ENCODE measurements around the gene AIPL1.
A peak's percentile ranks its signal among the peaks of the same experiment; 100 is the strongest.
"Not testable (repeated sequence)": the region's sequence is repeated elsewhere in the genome, so short reads cannot be mapped to it uniquely, and the experiment has no call there.

AIPL1 gene

GRCh38 chr17:6435051-6435450, at the start of gene AIPL1:
Gene AIPL1 (minus strand): TSS chr17:6435121. CDS start chr17:6435104, 17 bp downstream.
- DNase-seq = no peak

GRCh38 chr17:6483507-6483906, 48.6 kb upstream of the AIPL1 start:
- no peak for DNase-seq

- not testable (repeated sequence) for DNase-seq
Observed at GRCh38 chr17:6482796-6483195, 47.9 kb upstream of the AIPL1 start.

- no peak for DNase-seq
Observed at GRCh38 chr17:6482105-6482455, 47.2 kb upstream of the AIPL1 start.

GRCh38 chr17:6480303-6480675, 45.4 kb upstream of the AIPL1 start:
- no peak for DNase-seq

- DNase-seq = no peak
Observed at GRCh38 chr17:6479622-6480302, 44.8 kb upstream of the AIPL1 start.

- DNase-seq = no peak
Observed at GRCh38 chr17:6478486-6478885, 43.6 kb upstream of the AIPL1 start.

GRCh38 chr17:6477831-6478383, 43.0 kb upstream of the AIPL1 start:
- DNase-seq = no peak

- no peak for DNase-seq
Observed at GRCh38 chr17:6476810-6477179, 41.9 kb upstream of the AIPL1 start.

GRCh38 chr17:6476076-6476809, 41.3 kb upstream of the AIPL1 start:
- DNase-seq = no peak

GRCh38 chr17:6475411-6475810, 40.5 kb upstream of the AIPL1 start:
- no peak for DNase-seq

GRCh38 chr17:6474906-6475305, 40.0 kb upstream of the AIPL1 start:
- DNase-seq = no peak

- no peak for DNase-seq
Observed at GRCh38 chr17:6474376-6474775, 39.5 kb upstream of the AIPL1 start.

- DNase-seq = no peak
Observed at GRCh38 chr17:6473128-6473767, 38.3 kb upstream of the AIPL1 start.

GRCh38 chr17:6472517-6472916, 37.6 kb upstream of the AIPL1 start:
- DNase-seq = no peak

GRCh38 chr17:6471531-6472465, 36.9 kb upstream of the AIPL1 start:
- peak; percentile 9 for DNase-seq

GRCh38 chr17:6470751-6471521, 36.0 kb upstream of the AIPL1 start:
- DNase-seq = no peak

GRCh38 chr17:6470146-6470718, 35.3 kb upstream of the AIPL1 start:
- DNase-seq = no peak

- no peak for DNase-seq
Observed at GRCh38 chr17:6468051-6468790, 33.3 kb upstream of the AIPL1 start.

- DNase-seq = no peak
Observed at GRCh38 chr17:6467567-6467966, 32.6 kb upstream of the AIPL1 start.

Data from GOT3 (cell line).